ENCODE measurements around the gene RNF212.

Gene RNF212

GRCh38 chr4:1112821-1113182, 562 bp downstream of the RNF212 start:
- DNase-seq: no peak

GRCh38 chr4:1112174-1112820, 1.1 kb downstream of the RNF212 start:
- DNase-seq: no peak

- no peak for DNase-seq
Measured at GRCh38 chr4:1111259-1111809, 2.0 kb downstream of the RNF212 start.

DNA sequence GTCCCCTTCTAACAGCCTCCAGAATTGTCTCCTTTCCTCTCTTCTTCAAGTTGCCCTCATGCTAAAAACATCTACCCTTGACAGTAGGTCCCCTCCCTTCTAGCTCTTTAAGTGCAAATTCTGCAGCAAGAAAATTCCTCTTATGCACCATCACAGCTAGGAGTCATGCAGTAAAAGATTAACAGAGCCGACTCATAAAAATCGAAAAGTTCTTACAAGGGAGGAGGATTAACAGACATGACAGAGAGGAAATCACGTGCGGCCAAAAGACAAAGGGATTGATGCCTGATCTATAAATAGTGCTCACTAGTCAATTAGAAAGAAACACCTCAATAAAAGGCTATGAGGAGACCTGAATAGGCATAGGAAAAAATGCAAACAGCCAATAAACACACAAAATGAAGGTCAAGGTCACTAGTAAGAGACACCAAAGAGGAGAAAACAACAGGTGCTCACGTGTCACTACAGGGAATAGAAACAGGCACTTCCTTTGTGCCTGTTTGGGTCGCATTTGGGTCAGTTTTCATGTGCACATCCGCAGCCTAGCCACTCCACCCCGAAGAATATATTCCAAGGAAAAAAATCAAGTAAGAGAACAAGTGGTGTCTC, 3.4 kb downstream of the RNF212 start:
- DNase-seq: no peak

GRCh38 chr4:1109333-1109732, 4.0 kb downstream of the RNF212 start:
- DNase-seq: no peak

DNA sequence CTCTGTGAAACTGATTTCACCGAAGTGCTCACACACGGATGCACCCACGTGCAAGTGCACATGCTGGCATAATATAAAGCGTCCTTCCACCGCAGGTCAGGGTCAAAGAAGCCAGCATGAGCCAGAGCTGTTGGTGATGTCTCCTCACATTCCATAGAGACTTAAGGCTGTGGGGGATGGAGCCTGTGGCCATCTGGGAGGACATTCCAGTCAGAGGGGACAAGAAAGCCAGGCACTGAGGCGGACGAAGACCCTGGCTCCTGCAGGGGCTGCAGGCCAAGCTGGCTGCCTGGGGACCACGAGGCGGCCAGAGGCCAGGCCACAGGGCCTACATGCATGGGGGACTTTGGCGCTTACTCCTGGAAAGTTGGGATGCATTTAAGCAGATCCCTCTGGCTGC, 7.7 kb downstream of the RNF212 start:
- DNase-seq: no peak

DNA sequence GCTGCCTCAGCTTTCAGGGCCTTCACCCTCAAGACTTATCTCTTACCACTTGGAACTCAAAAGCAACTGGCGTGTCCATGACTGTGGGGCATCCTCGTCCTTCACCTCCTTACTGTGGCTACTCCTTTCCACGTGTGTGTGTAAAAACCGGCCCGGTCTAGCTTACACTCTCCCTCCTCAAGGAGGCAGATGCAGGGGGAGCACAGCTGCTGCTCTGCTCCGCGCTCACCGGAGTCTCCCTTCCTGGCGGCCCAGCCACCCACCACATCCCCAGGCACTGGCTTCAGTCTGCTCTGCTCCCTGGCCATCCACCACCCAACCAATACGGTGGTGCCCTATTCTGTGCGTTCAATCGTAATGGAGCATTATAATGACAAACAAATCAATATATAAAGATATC, 8.3 kb downstream of the RNF212 start:
- DNase-seq: no peak

GRCh38 chr4:1104647-1105046, 8.7 kb downstream of the RNF212 start:
- no peak for DNase-seq

DNA sequence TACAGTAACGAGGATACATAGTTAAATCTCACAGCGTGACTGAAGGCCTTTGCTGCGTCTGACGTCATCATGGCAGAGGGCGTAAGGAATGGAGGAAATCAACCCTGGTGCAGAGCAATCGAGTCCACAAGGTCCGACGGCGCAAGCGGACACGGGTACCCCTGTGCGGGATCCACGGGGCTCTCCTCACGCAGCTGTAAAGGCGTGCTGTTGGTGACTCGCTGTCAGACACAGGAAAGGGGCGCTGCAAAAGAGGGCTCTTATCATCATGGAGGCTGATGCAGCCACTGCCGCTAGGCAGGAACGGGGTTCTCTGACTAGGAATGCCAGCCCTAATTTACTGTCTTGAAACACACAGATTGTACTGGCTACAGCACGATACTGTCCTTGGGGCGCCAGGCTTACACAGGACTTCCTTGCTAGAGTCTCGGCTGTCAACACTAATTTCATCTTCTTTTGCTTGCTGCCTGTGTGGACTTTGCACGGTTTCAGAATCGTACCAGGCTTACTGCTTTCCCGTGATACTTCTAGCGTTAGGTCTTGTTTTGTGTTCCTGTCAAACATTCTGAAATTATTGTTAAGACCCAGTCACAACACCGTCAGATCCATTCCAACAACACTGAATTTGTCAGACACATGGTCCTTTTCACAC, 13.6 kb downstream of the RNF212 start:
- no peak for DNase-seq

- no peak for DNase-seq
Measured at GRCh38 chr4:1099270-1099669, 14.1 kb downstream of the RNF212 start.

DNA sequence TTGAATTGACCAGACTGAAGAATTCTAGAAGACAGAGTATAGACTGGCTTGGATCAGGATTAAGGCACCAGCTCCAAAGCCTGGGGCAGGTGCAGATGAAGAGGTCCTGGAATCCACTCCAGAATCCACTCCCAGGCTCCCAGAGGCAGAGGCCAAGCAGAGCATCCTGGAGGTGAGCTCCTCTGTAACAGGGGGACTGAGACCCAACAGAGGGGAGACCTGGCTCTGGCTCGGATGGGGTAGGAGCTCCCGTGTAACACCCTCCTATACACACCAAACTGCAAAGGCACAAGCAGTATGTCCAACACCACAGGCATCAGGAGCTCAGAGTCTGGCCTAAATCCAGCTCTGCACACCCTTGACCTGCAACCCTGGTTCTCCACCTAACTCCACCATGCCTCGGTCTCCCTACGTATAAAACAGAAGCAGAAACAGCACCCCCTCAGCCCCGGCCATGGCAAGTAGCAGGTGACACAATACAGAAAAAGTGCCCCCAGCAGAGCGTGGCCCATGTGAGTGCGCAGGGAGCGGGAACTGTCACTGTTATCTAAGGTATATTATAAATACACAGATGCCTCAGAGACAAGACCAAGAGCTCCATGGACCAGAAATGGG, 14.9 kb downstream of the RNF212 start:
- DNase-seq: no peak

DNA sequence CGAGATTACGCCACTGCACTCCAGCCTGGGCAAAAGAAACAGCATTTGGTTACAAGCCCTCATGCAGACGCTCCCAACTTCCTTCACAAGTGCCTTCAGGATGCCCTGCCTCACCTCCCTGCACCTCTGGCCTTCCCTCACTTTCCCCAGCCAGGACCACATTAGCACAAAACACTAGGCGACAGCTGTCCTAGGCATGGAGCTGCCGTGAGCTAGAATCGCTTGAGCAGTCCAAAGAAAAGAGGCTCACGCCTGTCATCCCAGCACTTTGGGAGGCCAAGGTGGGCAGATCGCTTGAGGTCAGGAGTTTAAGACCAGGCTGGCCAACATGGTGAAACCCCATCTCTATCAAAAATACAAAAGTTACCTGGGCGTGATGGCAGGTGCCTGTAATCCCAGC, 15.8 kb downstream of the RNF212 start:
- no peak for DNase-seq

- no peak for DNase-seq
Measured at GRCh38 chr4:1096841-1097240, 16.5 kb downstream of the RNF212 start.

DNA sequence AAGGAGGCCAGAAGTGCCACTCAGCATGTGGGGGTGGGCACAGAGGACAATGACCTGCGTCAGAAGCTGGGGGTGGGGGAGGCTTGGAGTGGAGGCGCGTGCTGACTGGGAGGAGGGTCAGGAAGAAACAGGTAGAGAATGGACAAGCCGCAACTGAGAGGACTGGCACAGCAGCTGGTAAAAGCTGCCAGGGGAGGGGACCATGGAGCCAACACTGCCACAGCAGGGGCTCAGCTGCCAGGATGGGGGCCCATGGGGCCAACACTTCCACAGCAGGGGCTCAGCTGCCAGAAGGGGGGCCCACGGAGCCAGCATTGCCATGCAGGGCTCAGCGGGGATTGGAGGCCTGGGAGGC, 19.1 kb downstream of the RNF212 start:
- no peak for DNase-seq

DNA sequence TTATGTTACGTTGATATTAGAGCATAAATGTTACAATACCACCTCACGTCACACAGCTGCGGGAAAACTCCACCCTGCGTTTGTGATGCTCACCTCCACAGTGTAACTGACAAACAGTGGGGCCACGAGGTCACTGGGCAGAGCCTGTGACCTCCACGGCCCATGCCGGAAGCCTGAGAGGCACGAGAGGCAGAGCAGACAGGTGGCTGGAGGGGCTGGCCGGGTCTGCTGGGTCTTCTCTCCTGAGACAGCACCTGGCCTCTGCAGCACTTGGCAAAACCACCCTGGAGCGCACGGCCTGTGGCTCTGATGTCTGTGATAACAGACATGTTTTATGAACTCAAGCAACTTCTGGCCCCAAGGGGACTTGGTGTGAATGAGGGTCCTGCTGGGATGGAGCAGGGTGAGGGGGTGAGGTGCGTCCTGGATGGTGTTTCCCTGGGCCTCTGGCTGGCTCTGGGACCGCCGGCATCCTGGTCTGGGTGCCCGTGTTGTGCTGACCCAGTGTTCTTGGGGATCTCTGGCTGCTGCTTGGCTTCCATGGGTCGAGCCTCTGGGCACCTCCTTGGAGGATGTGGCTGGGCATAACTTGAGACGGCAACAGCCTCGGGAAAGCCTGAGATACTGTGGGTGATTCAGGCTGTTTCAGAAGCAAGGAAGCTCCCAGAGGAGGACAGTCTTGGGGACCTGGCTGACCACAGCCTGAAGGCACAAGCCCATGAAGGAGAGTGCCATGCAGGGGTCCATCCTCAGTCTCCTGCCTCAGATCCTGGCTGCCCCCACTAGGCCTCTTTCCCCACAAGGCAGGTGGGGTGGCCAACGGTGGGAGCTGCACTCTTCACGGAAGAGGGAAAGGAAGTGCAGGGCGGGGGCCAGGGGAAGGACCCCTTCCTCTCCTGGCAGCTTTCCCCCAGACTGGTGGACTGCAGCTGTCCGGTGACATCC, 19.7 kb downstream of the RNF212 start:
- DNase-seq: no peak

GRCh38 chr4:1092983-1093361, 20.4 kb downstream of the RNF212 start:
- no peak for DNase-seq

DNA sequence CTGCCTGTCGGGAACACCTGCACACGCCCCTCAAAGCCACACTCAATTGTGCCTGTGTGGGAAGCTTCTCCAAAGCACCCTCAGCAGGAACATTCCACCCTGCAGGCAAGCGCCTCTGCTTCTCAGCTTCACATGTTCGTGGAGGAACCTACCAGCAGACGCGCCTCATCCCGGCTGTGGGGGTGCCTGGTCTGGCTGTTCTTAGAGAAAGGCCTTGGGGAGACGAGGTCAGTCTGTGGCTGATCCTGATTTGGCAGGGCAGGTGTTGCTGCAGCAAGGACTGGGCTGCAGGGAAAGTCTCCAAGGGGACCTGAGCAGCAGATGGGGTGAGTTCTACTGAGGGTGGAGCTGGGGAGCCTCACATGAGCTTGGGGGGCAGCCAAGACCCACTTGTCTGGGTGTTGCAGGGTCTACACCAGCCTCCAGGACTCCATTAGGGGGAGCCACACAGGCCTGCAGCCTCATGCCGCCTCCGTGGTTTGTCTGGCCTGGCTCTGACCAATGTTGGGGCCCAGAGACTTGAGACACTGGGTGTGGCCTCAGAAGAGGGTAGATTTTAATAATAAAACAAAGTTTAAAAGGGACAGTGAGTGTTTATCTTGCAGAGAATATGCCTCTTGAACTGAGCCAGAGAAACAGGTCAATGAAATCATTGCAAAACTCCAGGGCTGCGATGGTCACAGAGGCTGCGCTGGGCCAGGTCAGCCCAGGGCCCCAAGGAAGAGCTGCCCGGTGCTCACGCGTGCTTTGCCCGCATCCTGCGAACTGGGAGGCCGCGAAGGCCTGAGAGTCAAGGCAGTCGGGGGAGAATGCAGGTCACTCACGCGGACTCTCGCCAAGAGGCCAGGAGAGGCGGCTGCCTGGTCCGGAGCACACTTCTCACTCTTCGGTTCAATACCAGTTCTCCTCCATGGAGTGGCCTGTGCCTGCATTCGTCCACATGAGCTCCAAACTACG, 21.1 kb downstream of the RNF212 start:
- DNase-seq: no peak

GRCh38 chr4:1091561-1091995, 21.8 kb downstream of the RNF212 start:
- DNase-seq: no peak

- DNase-seq: no peak
Measured at GRCh38 chr4:1090465-1091440, 22.6 kb downstream of the RNF212 start.

DNA sequence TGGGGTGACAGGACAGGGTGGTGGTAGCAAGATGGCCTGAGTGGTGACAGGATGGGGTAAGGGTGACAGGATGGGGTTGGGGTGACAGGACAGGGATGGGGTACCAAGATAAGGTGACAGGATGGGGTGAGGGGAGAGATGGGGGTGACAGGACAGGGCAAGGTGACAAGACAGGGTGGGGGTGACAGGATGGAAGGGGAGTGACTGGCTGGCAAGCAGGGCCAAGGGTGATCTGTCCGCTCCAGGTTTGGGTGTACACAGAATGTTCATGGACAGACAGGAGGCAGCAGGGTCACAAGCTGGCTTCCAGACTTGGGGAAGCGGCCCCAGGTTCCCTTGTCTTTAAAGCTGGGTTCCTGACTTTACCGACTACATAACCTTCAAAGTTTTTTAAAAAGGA, 23.3 kb downstream of the RNF212 start:
- DNase-seq: no peak

All from MV-4-11 (cell line).